Lung (tissue), 12 donors: ENCODE data around the gene RNF11. TPM values are rescaled to one million over a fixed set of nuclear protein-coding genes. Genes with fewer than 3 reads are reported as not detected.

ENCODE experiments used
- ATAC-seq: fragments of 200-7000 bp; cut with Tn5 transposase; one replicate; pipeline ENCODE4 v1.9.1; 2020; ENCODE audit warnings: moderate number of reproducible peaks; ENCODE audit not compliant: insufficient read depth, low FRiP score
- DNase-seq, 3 donors: peaks; one replicate each; pipeline ENCODE4 v3.0.0-alpha.2; 2013 to 2017
- H3K27ac ChIP-seq, 2 donors: one replicate each; pipeline ENCODE4 v1.5.1; 2013; ENCODE audit warnings: mild to moderate bottlenecking in 2 of 2, moderate library complexity in 2 of 2, control low read depth in 1 of 2, inconsistent platforms in 1 of 2, low read depth in 1 of 2, low read length in 1 of 2
- H3K27me3 ChIP-seq, 3 donors: one replicate each; pipeline ENCODE4 v1.5.1; 2013; ENCODE audit warnings: low read length in 2 of 3; ENCODE audit not compliant: control insufficient read depth in 3 of 3, insufficient read depth in 3 of 3
- H3K36me3 ChIP-seq, 4 donors: one replicate each; pipeline ENCODE4 v1.5.1; 2013; ENCODE audit warnings: low read length in 4 of 4, mild to moderate bottlenecking in 1 of 4, moderate library complexity in 1 of 4; ENCODE audit not compliant: control insufficient read depth in 4 of 4, insufficient read depth in 4 of 4
- H3K4me1 ChIP-seq, 5 donors: one replicate each; pipeline ENCODE4 v1.5.1; 2013; ENCODE audit warnings: low read length in 5 of 5, mild to moderate bottlenecking in 2 of 5, moderate library complexity in 1 of 5; ENCODE audit not compliant: control insufficient read depth in 5 of 5, insufficient read depth in 5 of 5
- H3K4me3 ChIP-seq: one replicate; pipeline ENCODE4 v1.5.1; 2013; ENCODE audit warnings: mild to moderate bottlenecking, control low read depth, moderate library complexity
- H3K9ac ChIP-seq, 2 donors: one replicate each; pipeline ENCODE4 v1.5.1; 2013; ENCODE audit warnings: low read length in 2 of 2, control low read depth in 1 of 2; ENCODE audit not compliant: insufficient read depth in 1 of 2
- H3K9me3 ChIP-seq, 4 donors: one replicate each; pipeline ENCODE4 v1.5.1; 2013; ENCODE audit warnings: low read length in 3 of 4, mild to moderate bottlenecking in 1 of 4, moderate library complexity in 1 of 4; ENCODE audit not compliant: control insufficient read depth in 4 of 4, insufficient read depth in 3 of 4
- CTCF ChIP-seq: IDR thresholded peaks from 2 replicates; pipeline ENCODE4 v1.5.1; 2012; ENCODE audit warnings: mild to moderate bottlenecking; ENCODE audit errors: control extremely low read depth, extremely low read depth
- WGBS, 2 donors: extraction: QIAGEN DNeasy Blood & Tissue Kit; methylation state at CpG; one replicate each; pipeline ENCODE4 v1.1.7; 2013; 5-methylcytosine and 5-hydroxymethylcytosine counted together
- polyA plus RNA-seq, 2 donors: library from polyadenylated mRNA; stranded (reverse); fragments of 200-250 nt; gene quantifications; one replicate each; pipeline ENCODE4 v1.2.1, GENCODE V29; 2013
- total RNA-seq, 2 donors: library from RNA; depleted of rRNA in 1 of 2; stranded (reverse); fragments of >200 nt in 1 of 2; gene quantifications; one replicate each; pipeline ENCODE4 v1.2.1, GENCODE V29; 2014 to 2021
- donor health status: control.
- donor health status: control.
- donor health status: Bipolar disorder and iron deficiency.
- donor health status: healthy.
- donor health status: DM: yes; HTN: yes; CAD: no.

RNF11 gene
- total and polyA plus RNA-seq, 4 donors = 36.6 to 149 (median 71.4) TPM

GRCh38 chr1:51252366-51252765 lies 16.3 kb downstream of the RNF11 start:
- WGBS, 2 donors = 79 to 89% methylated on average over 6 of the region's 6 CpGs
- no peaks in the 10 kb centered on the region for H3K36me3 ChIP-seq
- DNase-seq (no peak), ATAC-seq (no peak)
- peaks cover 0 to 15% (median 4%) of the 10 kb centered on the region in 5 donors for H3K4me1 ChIP-seq
- TF ChIP-seq CTCF = no peak
- no peak overlapping the region for H3K9ac ChIP-seq
- H3K27me3 ChIP-seq = no peaks in the 10 kb centered on the region
- H3K9me3 ChIP-seq = no peaks in the 10 kb centered on the region
- no peak overlapping the region for H3K4me3 ChIP-seq
- no peak overlapping the region for H3K27ac ChIP-seq

GRCh38 chr1:51253691-51254090 lies 17.6 kb downstream of the RNF11 start:
- no peaks in the 10 kb centered on the region for H3K36me3 ChIP-seq
- no peaks in the 10 kb centered on the region for H3K9me3 ChIP-seq
- H3K27me3 ChIP-seq = no peaks in the 10 kb centered on the region
- peaks cover 0 to 11% (median 3%) of the 10 kb centered on the region in 5 donors for H3K4me1 ChIP-seq
- H3K9ac ChIP-seq = no peak overlapping the region
- no peak overlapping the region for H3K4me3 ChIP-seq
- ATAC-seq = no peak
- no peak for DNase-seq
- 94 to 95% methylated on average over 5 of the region's 5 CpGs for WGBS, 2 donors
- H3K27ac ChIP-seq = no peak overlapping the region
- TF ChIP-seq CTCF = no peak

GRCh38 chr1:51255331-51255730 lies 19.3 kb downstream of the RNF11 start:
- TF ChIP-seq CTCF = no peak
- ATAC-seq (no peak), DNase-seq (no peak)
- no peak overlapping the region for H3K4me3 ChIP-seq
- no peaks in the 10 kb centered on the region for H3K36me3 ChIP-seq
- no peak overlapping the region for H3K9ac ChIP-seq
- H3K27me3 ChIP-seq = no peaks in the 10 kb centered on the region
- 85 to 89% methylated on average over 3 of the region's 3 CpGs for WGBS, 2 donors
- H3K27ac ChIP-seq = no peak overlapping the region
- H3K9me3 ChIP-seq = no peaks in the 10 kb centered on the region
- H3K4me1 ChIP-seq = peaks cover 0 to 15% (median 3%) of the 10 kb centered on the region in 5 donors
